Upper lobe of left lung (tissue), 6 donors: ENCODE measurements around the gene HIF1A. TPM values are rescaled to one million over a fixed set of nuclear protein-coding genes. Genes with fewer than 3 reads are reported as not detected.

Experiments
- ATAC-seq, 2 donors: fragments of 200-7000 bp; cut with Tn5 transposase; one replicate each; pipeline ENCODE4 v1.9.1; 2022; ENCODE audit warnings: mild to moderate bottlenecking in 2 of 2, moderate library complexity in 2 of 2; ENCODE audit not compliant: low FRiP score in 2 of 2
- DNase-seq, 2 donors: peaks; one replicate each; pipeline ENCODE4 v3.0.0-alpha.2; 2019 to 2020
- H3K27ac ChIP-seq, 4 donors: fragments of 200-600 bp; sonication (generic); one replicate each; pipeline ENCODE4 v1.5.1; 2016 to 2019
- H3K27me3 ChIP-seq, 4 donors: fragments of 200-600 bp; sonication (generic); one replicate each; pipeline ENCODE4 v1.5.1; 2017 to 2019
- H3K36me3 ChIP-seq, 4 donors: fragments of 200-600 bp; sonication (generic); one replicate each; pipeline ENCODE4 v1.5.1; 2016 to 2019
- H3K4me1 ChIP-seq, 4 donors: fragments of 200-600 bp; sonication (generic); one replicate each; pipeline ENCODE4 v1.5.1; 2018 to 2019
- H3K4me3 ChIP-seq, 4 donors: fragments of 200-600 bp; sonication (generic); one replicate each; pipeline ENCODE4 v1.5.1; 2017 to 2019; ENCODE audit warnings: mild to moderate bottlenecking in 2 of 4, moderate library complexity in 1 of 4
- H3K9me3 ChIP-seq, 4 donors: fragments of 200-600 bp; sonication (generic); one replicate each; pipeline ENCODE4 v1.5.1; 2018 to 2019
- EP300 ChIP-seq, 4 donors: sonication (generic); formaldehyde crosslinking; IDR thresholded peaks; one replicate each; pipeline ENCODE4 v1.5.1; 2017; ENCODE audit warnings: antibody characterized with exemption in 4 of 4, control low read depth in 2 of 4
- POLR2A ChIP-seq, 4 donors: fragments of 450-650 bp; IDR thresholded peaks; one replicate each; pipeline ENCODE4 v1.5.1; 2016 to 2017; ENCODE audit warnings: antibody characterized with exemption in 4 of 4, mild to moderate bottlenecking in 2 of 4
- POLR2AphosphoS5 ChIP-seq, 2 donors: sonication (generic); formaldehyde crosslinking; IDR thresholded peaks; one replicate each; pipeline ENCODE4 v1.5.1; 2017; ENCODE audit warnings: antibody characterized with exemption in 2 of 2
- WGBS, 2 donors: methylation state at CpG; one replicate each; pipeline ENCODE4 v1.1.5; 2017 to 2018; 5-methylcytosine and 5-hydroxymethylcytosine counted together
- total RNA-seq, 6 donors: library from RNA; depleted of rRNA in 4 of 6; stranded (reverse); fragments of >200 nt in 4 of 6; gene quantifications; one replicate each; pipeline versions ENCODE4 v1.1.0 to v1.2.1, GENCODE V29; 2016 to 2021
- TF ChIP-seq, protein P1 (sequence below), 6 experiments: fragments of 450-650 bp in 4 of 6; fragments of 200-600 bp in 2 of 6; sonication (generic) in 2 of 6; IDR thresholded peaks; one replicate each; pipeline ENCODE4 v1.5.1; 2016 to 2019; ENCODE audit warnings: antibody characterized with exemption in 6 of 6
- donor health status: DM: no; HTN: no; CAD: no; lungs with moderate emphysema.
- donor health status: DM: no; HTN: yes; CAD: no; lungs with severe emphysema.

HIF1A gene
- total RNA-seq, 6 donors from 2014 or later = 72.1 to 131 (median 116) TPM

DNA sequence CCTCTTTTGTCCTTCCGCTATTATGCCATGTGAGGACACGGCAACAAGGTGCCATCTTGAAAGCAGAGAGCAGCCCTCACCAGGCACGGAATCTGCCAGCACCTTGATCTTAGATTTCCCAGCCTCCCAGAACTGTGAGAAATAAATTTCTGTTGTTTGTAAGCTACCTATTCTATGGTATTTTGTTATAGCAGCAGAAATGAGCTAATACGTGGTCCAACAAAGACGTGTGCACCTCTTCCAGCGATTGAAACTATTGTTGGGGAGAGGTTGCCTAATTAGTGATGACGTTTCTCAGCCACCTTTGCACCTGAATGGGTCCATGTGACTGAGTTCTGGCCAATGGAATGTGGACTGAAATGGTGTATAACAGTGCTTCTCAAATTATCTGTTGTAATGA lies 64.6 kb downstream of the HIF1A start:
- Histone ChIP-seq H3K4me3 (no peak overlapping the region), H3K27ac (no peak overlapping the region), H3K4me1 (peaks cover 4 to 24% (median 14%) of the 10 kb centered on the region in 4 donors), H3K36me3 (no peaks in the 10 kb centered on the region), H3K27me3 (no peaks in the 10 kb centered on the region), H3K9me3 (no peaks in the 10 kb centered on the region)
- WGBS, 2 donors = 83 to 95% methylated on average over 7 of the region's 7 CpGs
- no peak for TF ChIP-seq POLR2AphosphoS5 (IDR thresholded peaks at IDR 0.05)
- TF ChIP-seq, protein P1, sequence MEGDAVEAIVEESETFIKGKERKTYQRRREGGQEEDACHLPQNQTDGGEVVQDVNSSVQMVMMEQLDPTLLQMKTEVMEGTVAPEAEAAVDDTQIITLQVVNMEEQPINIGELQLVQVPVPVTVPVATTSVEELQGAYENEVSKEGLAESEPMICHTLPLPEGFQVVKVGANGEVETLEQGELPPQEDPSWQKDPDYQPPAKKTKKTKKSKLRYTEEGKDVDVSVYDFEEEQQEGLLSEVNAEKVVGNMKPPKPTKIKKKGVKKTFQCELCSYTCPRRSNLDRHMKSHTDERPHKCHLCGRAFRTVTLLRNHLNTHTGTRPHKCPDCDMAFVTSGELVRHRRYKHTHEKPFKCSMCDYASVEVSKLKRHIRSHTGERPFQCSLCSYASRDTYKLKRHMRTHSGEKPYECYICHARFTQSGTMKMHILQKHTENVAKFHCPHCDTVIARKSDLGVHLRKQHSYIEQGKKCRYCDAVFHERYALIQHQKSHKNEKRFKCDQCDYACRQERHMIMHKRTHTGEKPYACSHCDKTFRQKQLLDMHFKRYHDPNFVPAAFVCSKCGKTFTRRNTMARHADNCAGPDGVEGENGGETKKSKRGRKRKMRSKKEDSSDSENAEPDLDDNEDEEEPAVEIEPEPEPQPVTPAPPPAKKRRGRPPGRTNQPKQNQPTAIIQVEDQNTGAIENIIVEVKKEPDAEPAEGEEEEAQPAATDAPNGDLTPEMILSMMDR (IDR thresholded peaks at IDR 0.05) = no peak
- TF ChIP-seq POLR2A (IDR thresholded peaks at IDR 0.05) = no peak
- no peak for TF ChIP-seq EP300 (IDR thresholded peaks at IDR 0.05)
- ATAC-seq = no peak
- no peak for DNase-seq

DNA sequence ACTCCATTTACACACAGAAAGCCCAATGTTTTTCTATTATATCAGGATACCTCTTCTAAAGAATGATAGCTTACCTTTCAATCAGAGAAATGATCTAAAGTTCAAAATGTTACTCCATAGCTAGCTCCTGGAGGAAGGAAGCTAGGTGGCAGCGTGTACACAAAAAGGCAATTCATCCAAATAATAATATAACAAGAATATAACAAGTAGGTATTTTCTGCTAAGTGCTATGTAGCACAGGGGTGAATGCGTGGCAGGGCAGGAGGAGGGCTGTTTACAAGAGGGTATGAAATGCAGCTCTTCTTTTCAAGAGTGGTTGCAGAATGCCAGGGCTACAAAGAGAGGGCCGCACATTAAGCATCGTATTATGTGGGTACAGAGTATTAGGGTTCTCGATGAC lies 66.2 kb downstream of the HIF1A start:
- ATAC-seq (peak in 1 of 2 donors; percentile 1), DNase-seq (no peak)
- Histone ChIP-seq H3K27me3 (no peaks in the 10 kb centered on the region), H3K4me1 (peaks cover 7 to 26% (median 18%) of the 10 kb centered on the region in 4 donors), H3K4me3 (peak overlapping the region in 3 of 4 donors; percentile 70 to 95 (median 93)), H3K9me3 (no peaks in the 10 kb centered on the region), H3K27ac (peak overlapping the region; percentile 84 to 94 (median 90)), H3K36me3 (no peaks in the 10 kb centered on the region)
- TF ChIP-seq POLR2AphosphoS5 (IDR thresholded peaks at IDR 0.05) (no peak), POLR2A (IDR thresholded peaks at IDR 0.05) (no peak), EP300 (IDR thresholded peaks at IDR 0.05) (no peak)
- TF ChIP-seq, protein P1 (IDR thresholded peaks at IDR 0.05) = no peak
- WGBS, 2 donors = 55 to 63% methylated on average over 5 of the region's 5 CpGs

DNA sequence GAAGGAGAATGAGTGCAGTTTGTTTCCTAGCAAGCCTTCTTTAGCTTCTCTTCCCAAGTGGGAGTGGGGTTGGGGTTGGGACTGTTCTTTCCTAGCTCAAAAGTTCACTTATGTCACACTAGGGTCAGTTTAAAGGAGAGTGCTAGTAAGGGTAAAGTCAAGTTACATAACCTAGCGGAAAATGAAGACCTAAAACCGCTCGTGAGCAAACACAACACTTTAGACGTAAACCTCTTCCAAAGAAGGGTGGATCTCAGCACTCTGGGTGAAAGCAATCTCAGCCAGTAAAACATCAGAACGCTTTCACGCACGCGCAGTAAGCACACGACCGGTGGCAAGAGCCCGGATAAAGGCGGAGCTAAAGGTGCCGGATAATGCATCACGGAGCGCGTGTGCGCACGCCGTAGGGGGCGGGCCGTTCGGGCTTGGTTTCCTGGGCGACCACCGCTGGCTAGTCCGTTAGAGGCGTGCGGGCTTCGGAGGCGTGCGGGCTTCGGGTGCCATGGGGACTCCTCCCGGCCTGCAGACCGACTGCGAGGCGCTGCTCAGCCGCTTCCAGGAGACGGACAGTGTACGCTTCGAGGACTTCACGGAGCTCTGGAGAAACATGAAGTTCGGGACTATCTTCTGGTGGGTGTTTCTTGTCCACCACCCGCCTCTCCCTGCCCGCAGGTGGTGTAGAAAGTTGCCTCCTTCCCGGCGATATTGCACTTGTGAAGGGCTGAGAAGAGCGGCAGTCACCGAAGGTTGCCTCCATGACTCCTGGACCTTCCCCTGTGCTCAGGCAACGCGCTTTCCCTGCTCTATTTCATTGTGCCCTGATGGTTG lies 66.9 kb downstream of the HIF1A start, which contains the start of gene SNAPC1:
SNAPC1 (plus strand) TSS at position 462 of the 828 bp plus-strand sequence; CDS start at position 503, 41 bp downstream.
- TF ChIP-seq POLR2AphosphoS5 (IDR thresholded peaks at IDR 0.05) (peak; percentile 54 to 93), POLR2A (IDR thresholded peaks at IDR 0.05) (peak in 3 of 4 donors; percentile 58 to 93 (median 85)), EP300 (IDR thresholded peaks at IDR 0.05) (peak in 1 of 4 donors; percentile 5)
- TF ChIP-seq, protein P1 (IDR thresholded peaks at IDR 0.05) = no peak
- peak; percentile 100 for ATAC-seq
- DNase-seq = peak; percentile 98 to 99
- H3K9me3 ChIP-seq = no peaks in the 10 kb centered on the region
- H3K4me1 ChIP-seq = peaks cover 7 to 26% (median 18%) of the 10 kb centered on the region in 4 donors
- no peaks in the 10 kb centered on the region for H3K27me3 ChIP-seq
- peaks cover 0 to under 1% (median 0%) of the 10 kb centered on the region in 4 donors for H3K36me3 ChIP-seq
- H3K4me3 ChIP-seq = peak within 1 kb of the TSS; percentile 70 to 95 (median 87)
- H3K27ac ChIP-seq = peak within 1 kb of the TSS; percentile 84 to 94 (median 90)
- WGBS, 2 donors = 0% methylated on average over 26 to 42 of the region's 49 CpGs

DNA sequence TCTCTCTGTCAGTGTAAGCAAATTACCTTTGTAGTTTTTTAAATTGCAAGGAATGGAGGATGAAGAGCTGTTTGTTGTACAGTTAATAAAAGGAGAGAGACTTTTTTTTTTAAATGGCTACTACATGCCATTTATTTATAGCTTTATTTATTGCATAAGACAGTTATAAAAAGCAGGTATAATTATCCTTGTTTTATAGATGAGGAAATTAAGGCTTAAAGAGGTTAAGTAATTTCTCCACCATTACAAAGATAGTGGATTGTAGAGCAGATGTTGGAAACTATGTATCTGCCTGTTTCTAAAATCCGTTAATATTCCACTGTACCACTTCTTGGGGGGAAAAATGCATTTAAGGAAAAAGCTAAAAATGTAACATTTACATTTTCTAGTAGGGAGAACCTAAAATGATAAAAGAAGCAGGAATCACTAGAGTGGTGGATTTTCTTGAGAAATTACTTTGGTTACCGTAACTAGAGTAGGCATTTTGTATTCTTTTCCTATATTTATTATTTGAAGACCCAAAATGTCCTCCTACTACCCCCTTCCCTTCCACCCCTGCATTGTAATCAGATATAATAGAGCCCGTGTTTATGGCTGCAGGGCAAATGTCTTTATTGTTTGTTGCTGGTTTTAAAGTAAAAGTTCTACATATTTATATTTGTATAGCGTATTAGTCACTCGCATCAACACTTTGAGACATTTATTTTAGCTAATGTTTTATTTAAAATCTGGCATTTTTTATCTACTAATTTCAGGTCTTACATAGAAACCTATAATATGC lies 69.2 kb downstream of the HIF1A start:
- Histone ChIP-seq H3K4me1 (peaks cover 7 to 27% (median 20%) of the 10 kb centered on the region in 4 donors), H3K27ac (no peak overlapping the region), H3K9me3 (no peaks in the 10 kb centered on the region), H3K36me3 (peaks cover 3 to 14% (median 7%) of the 10 kb centered on the region in 4 donors), H3K27me3 (no peaks in the 10 kb centered on the region), H3K4me3 (peak overlapping the region in 1 of 4 donors; percentile 95)
- no peak for DNase-seq
- 84 to 86% methylated on average over 5 of the region's 5 CpGs for WGBS, 2 donors
- TF ChIP-seq POLR2A (IDR thresholded peaks at IDR 0.05) (no peak), POLR2AphosphoS5 (IDR thresholded peaks at IDR 0.05) (no peak), EP300 (IDR thresholded peaks at IDR 0.05) (no peak)
- TF ChIP-seq, protein P1 (IDR thresholded peaks at IDR 0.05) = no peak
- no peak for ATAC-seq
